Activated naive CD4-positive, alpha-beta T cell treated with anti-CD3 and anti-CD28 coated beads, Interleukin-2, amount 10 ng/mL, durations not matched to agents 7 days and 5 days (primary cell): ENCODE results near the gene MARCKS.
A peak's percentile ranks its signal among the peaks of the same experiment; 100 is the strongest.

ENCODE experiments used
- CTCF ChIA-PET: fragments of 350-600 bp; sonication (Branson Sonifier 250); formaldehyde crosslinking; loops from one replicate; lab custom pipeline; 2021; ENCODE audit warnings: antibody characterized with exemption; lab: Charles Lee
- DNase-seq: peaks from one replicate; pipeline ENCODE4 v3.0.0-alpha.2; 2020
- H3K27ac Mint-ChIP-seq: one replicate; pipeline ENCODE4 v1.8.0; 2021; ENCODE audit warnings: mild to moderate bottlenecking, moderate library complexity, mixed read lengths
- H3K27me3 Mint-ChIP-seq: one replicate; pipeline ENCODE4 v1.8.0; 2021; ENCODE audit warnings: mild to moderate bottlenecking, mixed read lengths
- H3K36me3 Mint-ChIP-seq: one replicate; pipeline ENCODE4 v1.8.0; 2021; ENCODE audit warnings: mixed read lengths
- H3K4me1 Mint-ChIP-seq: one replicate; pipeline ENCODE4 v1.8.0; 2021; ENCODE audit warnings: mixed read lengths
- H3K4me3 Mint-ChIP-seq: one replicate; pipeline ENCODE4 v1.8.0; 2021; ENCODE audit warnings: mild to moderate bottlenecking, moderate library complexity, mixed read lengths
- H3K9me3 Mint-ChIP-seq: one replicate; pipeline ENCODE4 v1.8.0; 2021; ENCODE audit warnings: mixed read lengths

MARCKS gene

GRCh38 chr6:113833537-113833936, 23.6 kb upstream of the MARCKS start:
- H3K4me3 Mint-ChIP-seq, result no peak overlapping the region
- no peaks in the 10 kb centered on the region for H3K27me3 Mint-ChIP-seq
- DNase-seq, result no peak
- no peaks in the 10 kb centered on the region for H3K9me3 Mint-ChIP-seq
- no peak overlapping the region for H3K27ac Mint-ChIP-seq
- H3K36me3 Mint-ChIP-seq, result no peaks in the 10 kb centered on the region
- CTCF ChIA-PET, result no interaction called here
- H3K4me1 Mint-ChIP-seq, result no peaks in the 10 kb centered on the region

DNA sequence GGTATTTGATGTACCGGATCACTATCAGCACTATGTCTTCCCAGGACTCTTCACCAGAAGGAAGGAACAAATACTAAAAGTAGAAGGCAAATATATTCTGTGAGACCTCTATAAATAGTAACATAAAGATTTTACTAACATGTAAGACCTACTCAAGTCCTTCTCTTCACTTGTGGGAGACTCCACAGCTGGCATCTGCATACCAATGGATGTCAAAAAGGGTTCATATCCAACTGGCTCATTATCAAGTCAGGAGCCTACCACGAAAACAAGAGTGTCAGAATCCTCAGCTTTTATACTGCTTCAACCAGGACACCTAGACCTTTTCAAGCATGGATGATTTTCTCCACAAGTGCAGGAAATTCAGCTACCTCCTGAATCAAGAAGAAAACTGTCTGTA, 20.0 kb upstream of the MARCKS start:
- Mint-ChIP-seq H3K4me1 (no peaks in the 10 kb centered on the region), H3K4me3 (no peak overlapping the region), H3K27ac (no peak overlapping the region), H3K27me3 (no peaks in the 10 kb centered on the region), H3K9me3 (no peaks in the 10 kb centered on the region), H3K36me3 (no peaks in the 10 kb centered on the region)
- CTCF ChIA-PET, result no interaction called here
- DNase-seq, result no peak

DNA sequence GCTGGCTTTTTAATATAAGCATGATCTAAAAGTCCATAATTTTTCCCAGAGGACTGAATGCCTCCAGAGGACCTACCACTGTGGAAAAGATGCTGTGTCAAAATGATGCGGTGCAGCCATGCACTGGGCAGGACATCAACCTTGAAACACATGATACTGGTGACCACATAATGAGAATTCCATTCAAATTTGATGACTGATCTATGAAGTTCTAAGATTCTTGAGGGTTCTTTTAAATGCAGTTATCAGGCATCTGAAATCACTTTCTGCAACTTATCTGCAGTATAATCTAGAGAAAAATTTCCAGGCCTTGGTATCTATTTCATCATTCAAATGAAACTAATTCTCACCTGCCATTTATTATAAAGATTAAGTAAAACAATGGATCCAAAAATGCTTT, 15.0 kb upstream of the MARCKS start:
- DNase-seq, result no peak
- CTCF ChIA-PET, result no interaction called here

GRCh38 chr6:113843500-113844073, 13.6 kb upstream of the MARCKS start:
- Mint-ChIP-seq H3K9me3 (no peaks in the 10 kb centered on the region), H3K27ac (no peak overlapping the region), H3K27me3 (peaks cover 11% of the 10 kb centered on the region), H3K4me1 (no peaks in the 10 kb centered on the region), H3K36me3 (no peaks in the 10 kb centered on the region), H3K4me3 (no peak overlapping the region)
- CTCF ChIA-PET, result interaction anchor here (0.6 kb wide), 1 partner anchor 515 kb away, joined by 3 read pairs; no protein-coding TSS in a partner anchor
- DNase-seq, result no peak

More for the DNA sequence above, 15.0 kb upstream of the MARCKS start:
- Mint-ChIP-seq H3K4me3 (no peak overlapping the region), H3K27ac (no peak overlapping the region), H3K9me3 (no peaks in the 10 kb centered on the region), H3K4me1 (no peaks in the 10 kb centered on the region), H3K36me3 (no peaks in the 10 kb centered on the region), H3K27me3 (peaks cover 6% of the 10 kb centered on the region)

- DNase-seq, result no peak
- CTCF ChIA-PET, result no interaction called here
- no peak overlapping the region for H3K4me3 Mint-ChIP-seq
- no peaks in the 10 kb centered on the region for H3K4me1 Mint-ChIP-seq
- no peaks in the 10 kb centered on the region for H3K36me3 Mint-ChIP-seq
- H3K27me3 Mint-ChIP-seq, result peaks cover 15% of the 10 kb centered on the region
- H3K27ac Mint-ChIP-seq, result no peak overlapping the region
- no peaks in the 10 kb centered on the region for H3K9me3 Mint-ChIP-seq
Observed at GRCh38 chr6:113846577-113846976, 10.6 kb upstream of the MARCKS start.

DNA sequence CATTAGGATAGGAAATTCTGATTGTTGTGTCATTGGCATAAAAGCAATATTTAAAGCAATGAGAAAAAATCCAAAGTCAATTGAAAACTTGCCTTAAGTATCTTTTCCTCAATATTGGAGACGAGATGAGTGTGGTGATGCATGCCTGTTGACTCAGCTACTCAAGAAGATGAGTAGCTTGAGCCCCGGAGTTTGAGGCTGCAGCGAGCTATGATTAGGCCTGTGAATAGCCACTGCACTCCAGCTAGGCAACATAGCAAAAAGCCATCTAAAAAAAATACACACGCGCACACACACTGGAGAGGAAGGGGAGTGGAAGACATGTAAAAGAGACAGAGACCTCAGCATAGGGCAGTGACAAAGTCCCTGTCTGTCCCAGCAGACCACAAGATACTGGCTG, 9.7 kb upstream of the MARCKS start:
- CTCF ChIA-PET, result interaction anchor here (1.3 kb wide), 1 partner anchor 11 kb away, joined by 5 read pairs; no protein-coding TSS in a partner anchor
- no peak overlapping the region for H3K4me3 Mint-ChIP-seq
- H3K4me1 Mint-ChIP-seq, result no peaks in the 10 kb centered on the region
- no peaks in the 10 kb centered on the region for H3K36me3 Mint-ChIP-seq
- DNase-seq, result no peak
- H3K9me3 Mint-ChIP-seq, result no peaks in the 10 kb centered on the region
- H3K27ac Mint-ChIP-seq, result no peak overlapping the region
- H3K27me3 Mint-ChIP-seq, result peaks cover 16% of the 10 kb centered on the region

DNA sequence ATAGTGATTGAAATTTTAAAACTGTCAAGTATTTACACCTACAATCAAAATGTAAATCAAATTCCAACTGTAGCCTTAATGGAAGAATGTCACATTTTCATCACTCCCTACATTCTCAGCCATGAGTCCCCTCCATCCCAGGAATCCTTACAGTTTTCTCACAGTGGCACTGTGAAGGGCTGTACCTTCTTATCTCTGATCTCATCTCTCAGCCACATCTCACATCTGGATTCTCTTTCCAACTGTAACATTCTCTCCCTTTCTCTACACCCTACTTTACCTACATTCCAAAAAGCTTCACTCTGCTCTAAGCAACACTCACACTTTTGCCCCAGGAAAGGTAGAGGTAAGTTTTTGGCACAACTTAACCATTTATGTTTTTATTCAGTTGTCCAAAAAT, 8.9 kb upstream of the MARCKS start:
- Mint-ChIP-seq H3K27me3 (peaks cover 16% of the 10 kb centered on the region), H3K4me1 (no peaks in the 10 kb centered on the region), H3K9me3 (no peaks in the 10 kb centered on the region), H3K4me3 (no peak overlapping the region), H3K27ac (no peak overlapping the region), H3K36me3 (no peaks in the 10 kb centered on the region)
- DNase-seq, result no peak
- CTCF ChIA-PET, result interaction anchor here (1.3 kb wide), 1 partner anchor 11 kb away, joined by 5 read pairs; no protein-coding TSS in a partner anchor

- DNase-seq, result no peak
- no peak overlapping the region for H3K27ac Mint-ChIP-seq
- no peak overlapping the region for H3K4me3 Mint-ChIP-seq
- CTCF ChIA-PET, result no interaction called here
- no peaks in the 10 kb centered on the region for H3K9me3 Mint-ChIP-seq
- H3K4me1 Mint-ChIP-seq, result no peaks in the 10 kb centered on the region
- H3K36me3 Mint-ChIP-seq, result no peaks in the 10 kb centered on the region
- H3K27me3 Mint-ChIP-seq, result peaks cover 16% of the 10 kb centered on the region
Observed at GRCh38 chr6:113848811-113849210, 8.3 kb upstream of the MARCKS start.

DNA sequence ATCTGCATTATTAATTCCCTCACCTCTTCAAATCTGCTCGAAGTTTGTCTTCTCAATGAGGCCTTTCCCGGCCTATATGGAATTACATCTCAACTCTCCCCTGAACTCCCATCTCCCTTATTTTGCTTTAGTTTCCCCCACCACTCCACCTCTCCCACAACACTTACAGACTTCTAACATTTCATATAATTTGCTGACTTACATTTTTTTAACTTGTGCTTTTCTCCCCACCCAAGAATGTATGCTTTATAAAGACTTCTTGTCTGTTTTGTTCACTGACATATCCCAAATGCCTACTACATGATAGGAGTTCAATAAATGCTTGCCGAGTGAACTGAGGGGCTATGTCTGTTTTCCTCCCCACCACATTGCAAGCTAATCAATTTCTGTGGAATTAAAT, 3.9 kb upstream of the MARCKS start:
- Mint-ChIP-seq H3K27ac (no peak overlapping the region), H3K9me3 (no peaks in the 10 kb centered on the region), H3K4me3 (no peak overlapping the region), H3K4me1 (peaks cover 11% of the 10 kb centered on the region), H3K36me3 (peaks cover 4% of the 10 kb centered on the region), H3K27me3 (peaks cover 9% of the 10 kb centered on the region)
- DNase-seq, result no peak
- CTCF ChIA-PET, result no interaction called here

DNA sequence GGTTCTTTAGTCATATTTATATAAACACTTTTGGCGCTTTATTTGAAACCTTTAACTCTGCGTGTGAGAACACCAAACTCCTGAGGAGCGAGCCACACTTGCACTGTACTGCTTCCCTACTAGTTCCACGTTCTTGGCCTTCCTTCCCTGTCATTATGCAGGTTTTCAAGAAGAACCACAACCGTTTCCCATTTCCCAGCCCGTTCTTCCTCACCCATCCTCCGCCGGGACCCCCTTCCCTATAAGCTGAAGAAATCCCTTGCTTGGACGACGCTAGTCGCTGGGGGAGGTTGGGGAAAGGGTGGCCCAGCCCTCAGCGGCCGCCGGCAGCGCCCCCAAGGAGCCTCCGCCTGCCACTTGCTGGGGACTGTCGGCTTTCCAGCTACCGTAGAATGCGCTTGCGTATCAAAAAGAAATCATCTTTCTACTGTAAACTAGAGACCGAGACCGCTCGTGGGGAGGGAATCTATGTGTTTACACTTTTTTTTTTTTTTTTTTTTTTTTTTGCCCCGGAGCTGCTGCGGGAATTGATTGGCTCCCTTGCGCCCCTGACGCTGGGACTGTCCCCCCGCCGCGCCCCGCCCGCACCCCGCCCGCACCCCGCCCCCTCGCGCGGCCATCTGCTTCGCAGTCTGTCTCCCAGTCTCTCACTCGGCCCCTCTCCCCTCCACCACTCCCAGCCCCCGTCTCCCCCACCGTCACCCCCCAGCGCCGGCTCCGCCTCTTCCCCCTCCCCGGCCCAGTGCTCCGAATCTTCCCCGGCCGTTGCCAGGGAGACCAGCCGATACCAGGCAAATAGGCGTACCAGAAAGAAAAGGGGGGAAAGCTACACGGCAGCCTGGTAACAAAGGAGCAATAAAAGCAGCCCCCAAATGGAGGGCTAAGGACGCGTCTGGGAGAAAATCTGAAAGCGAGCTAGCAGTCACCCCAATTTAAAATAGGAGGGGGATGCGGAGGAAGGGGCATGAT, 2.3 kb upstream of the MARCKS start:
- Mint-ChIP-seq H3K9me3 (no peaks in the 10 kb centered on the region), H3K36me3 (peaks cover 4% of the 10 kb centered on the region), H3K4me1 (peaks cover 19% of the 10 kb centered on the region), H3K4me3 (peak overlapping the region; percentile 17), H3K27me3 (peaks cover 6% of the 10 kb centered on the region), H3K27ac (no peak overlapping the region)
- CTCF ChIA-PET, result no interaction called here
- no peak for DNase-seq

DNA sequence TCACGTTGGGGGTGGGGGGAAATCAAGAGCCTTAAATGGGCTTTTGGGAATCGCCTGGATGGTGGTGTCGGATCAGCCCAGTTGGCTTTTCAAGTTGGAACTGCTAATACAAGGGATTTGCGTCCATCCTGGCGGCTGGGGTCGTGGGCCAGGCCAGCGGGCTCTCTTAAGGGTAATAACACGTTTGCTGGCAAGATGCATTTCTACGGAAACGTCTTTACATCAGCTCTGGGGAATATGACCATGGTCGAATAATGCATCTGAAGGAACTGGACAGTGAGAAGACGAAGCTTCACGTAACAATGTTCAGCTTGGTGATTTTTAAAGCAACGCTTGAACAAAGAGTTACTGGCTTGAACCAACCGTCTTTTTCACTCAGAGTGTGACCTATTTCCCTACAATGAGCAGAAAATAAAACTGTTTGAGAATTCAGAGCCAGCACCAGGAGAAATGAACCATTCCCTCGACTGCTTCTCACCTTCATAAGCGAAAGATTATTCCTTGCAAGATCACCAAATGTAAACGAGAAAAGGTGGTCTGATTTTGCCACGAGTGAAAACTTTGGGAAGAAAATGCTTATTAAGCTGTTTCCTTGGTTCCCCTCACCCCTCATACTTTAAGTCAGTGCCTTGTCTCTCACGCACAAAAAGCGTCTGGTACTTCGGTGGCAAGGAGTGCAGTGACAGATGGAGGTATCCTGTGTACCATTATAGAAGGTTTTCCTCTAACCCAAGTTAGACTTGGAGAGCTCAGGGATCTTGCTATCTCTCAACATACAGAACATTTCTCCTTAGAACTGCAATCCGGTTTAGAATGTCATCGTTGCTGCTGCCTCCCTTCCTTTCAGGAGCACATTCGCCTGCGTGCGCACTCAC, 1.4 kb upstream of the MARCKS start:
- no peaks in the 10 kb centered on the region for H3K9me3 Mint-ChIP-seq
- CTCF ChIA-PET, result no interaction called here
- peak overlapping the region; percentile 11 for H3K4me3 Mint-ChIP-seq
- H3K27ac Mint-ChIP-seq, result no peak overlapping the region
- no peak for DNase-seq
- H3K27me3 Mint-ChIP-seq, result peaks cover 10% of the 10 kb centered on the region
- H3K4me1 Mint-ChIP-seq, result peaks cover 23% of the 10 kb centered on the region
- peaks cover 4% of the 10 kb centered on the region for H3K36me3 Mint-ChIP-seq

GRCh38 chr6:113856375-113856624, 845 bp upstream of the MARCKS start:
- Mint-ChIP-seq H3K4me3 (no peak overlapping the region), H3K9me3 (no peaks in the 10 kb centered on the region), H3K27me3 (peaks cover 8% of the 10 kb centered on the region), H3K27ac (no peak overlapping the region), H3K36me3 (peaks cover 4% of the 10 kb centered on the region), H3K4me1 (peaks cover 24% of the 10 kb centered on the region)
- DNase-seq, result no peak
- CTCF ChIA-PET, result no interaction called here

DNA sequence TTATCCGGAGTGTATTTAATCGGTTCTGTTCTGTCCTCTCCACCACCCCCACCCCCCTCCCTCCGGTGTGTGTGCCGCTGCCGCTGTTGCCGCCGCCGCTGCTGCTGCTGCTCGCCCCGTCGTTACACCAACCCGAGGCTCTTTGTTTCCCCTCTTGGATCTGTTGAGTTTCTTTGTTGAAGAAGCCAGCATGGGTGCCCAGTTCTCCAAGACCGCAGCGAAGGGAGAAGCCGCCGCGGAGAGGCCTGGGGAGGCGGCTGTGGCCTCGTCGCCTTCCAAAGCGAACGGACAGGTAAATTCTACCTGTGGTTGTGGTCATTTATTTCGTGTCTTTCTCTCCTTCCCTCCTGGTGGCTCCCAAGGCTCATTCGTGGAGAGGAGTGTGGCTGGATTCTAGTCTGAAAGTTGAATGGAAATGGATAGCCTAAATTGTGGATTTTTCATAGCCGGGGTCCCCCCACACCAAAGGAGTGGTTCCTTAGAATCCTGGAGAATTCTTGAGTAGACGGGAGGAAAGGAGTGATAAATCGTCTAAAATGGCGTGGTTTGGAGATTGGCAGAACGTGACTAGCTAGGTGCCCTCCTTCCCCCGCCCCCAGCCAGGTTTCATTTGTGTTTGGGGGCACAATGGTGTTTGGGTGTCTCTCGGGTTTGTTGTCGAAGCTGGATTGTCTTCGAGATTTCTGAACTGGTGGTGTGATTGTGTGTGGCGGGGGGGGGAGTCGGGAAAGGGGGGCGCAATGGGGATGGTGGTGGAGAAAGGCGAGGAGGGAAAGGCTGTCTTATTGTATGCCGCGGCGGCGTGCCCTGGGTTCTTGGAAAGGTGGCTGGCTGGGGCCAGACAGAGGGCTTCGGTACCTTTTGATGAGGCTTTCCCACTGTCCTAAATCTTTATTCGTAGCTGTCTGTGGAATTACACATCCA, 673 bp downstream of the MARCKS start:
- DNase-seq, result no peak
- Mint-ChIP-seq H3K4me3 (no peak overlapping the region), H3K27me3 (peaks cover 13% of the 10 kb centered on the region), H3K9me3 (no peaks in the 10 kb centered on the region), H3K36me3 (peaks cover 4% of the 10 kb centered on the region), H3K4me1 (peaks cover 24% of the 10 kb centered on the region), H3K27ac (peak overlapping the region; percentile 71)
- CTCF ChIA-PET, result interaction anchor here (1.2 to 3.2 kb wide), 3 partner anchors 10 to 1079 kb away, joined by 4 to 16 read pairs (median 5); no protein-coding TSS in a partner anchor
